Subcutaneous abdominal adipose tissue (tissue), 5 donors: ENCODE results near the gene EVA1C.
"Not testable (repeated sequence)": the region's sequence is repeated elsewhere in the genome, so short reads cannot be mapped to it uniquely, and the experiment has no call there.

Source experiments
- H3K27ac ChIP-seq: one replicate; pipeline ENCODE4 v1.7.0; 2013; ENCODE audit warnings: low read depth, mild to moderate bottlenecking, inconsistent platforms, low read length, moderate library complexity
- H3K27me3 ChIP-seq, 5 donors: one replicate each; pipeline ENCODE4 v1.7.0; 2013; ENCODE audit warnings: low read length in 5 of 5, inconsistent platforms in 1 of 5; ENCODE audit not compliant: control insufficient read depth in 5 of 5, insufficient read depth in 4 of 5
- H3K36me3 ChIP-seq, 5 donors: one replicate each; pipeline ENCODE4 v1.7.0; 2013; ENCODE audit warnings: low read length in 5 of 5; ENCODE audit not compliant: control insufficient read depth in 5 of 5, insufficient read depth in 5 of 5
- H3K4me1 ChIP-seq, 5 donors: one replicate each; pipeline ENCODE4 v1.7.0; 2013; ENCODE audit warnings: low read length in 5 of 5, mild to moderate bottlenecking in 3 of 5, moderate library complexity in 1 of 5; ENCODE audit not compliant: control insufficient read depth in 5 of 5, insufficient read depth in 5 of 5
- H3K4me3 ChIP-seq, 5 donors: one replicate each; pipeline ENCODE4 v1.7.0; 2013; ENCODE audit warnings: low read length in 5 of 5, low read depth in 1 of 5
- H3K9ac ChIP-seq, 5 donors: one replicate each; pipeline ENCODE4 v1.7.0; 2013; ENCODE audit warnings: low read length in 5 of 5, mild to moderate bottlenecking in 4 of 5, moderate library complexity in 3 of 5
- H3K9me3 ChIP-seq, 5 donors: one replicate each; pipeline ENCODE4 v1.7.0; 2013; ENCODE audit warnings: low read length in 5 of 5; ENCODE audit not compliant: control insufficient read depth in 5 of 5
- donor health status: healthy.
- donor health status: healthy.
- donor health status: healthy.
- donor health status: healthy.
- donor health status: healthy.

Gene EVA1C

DNA sequence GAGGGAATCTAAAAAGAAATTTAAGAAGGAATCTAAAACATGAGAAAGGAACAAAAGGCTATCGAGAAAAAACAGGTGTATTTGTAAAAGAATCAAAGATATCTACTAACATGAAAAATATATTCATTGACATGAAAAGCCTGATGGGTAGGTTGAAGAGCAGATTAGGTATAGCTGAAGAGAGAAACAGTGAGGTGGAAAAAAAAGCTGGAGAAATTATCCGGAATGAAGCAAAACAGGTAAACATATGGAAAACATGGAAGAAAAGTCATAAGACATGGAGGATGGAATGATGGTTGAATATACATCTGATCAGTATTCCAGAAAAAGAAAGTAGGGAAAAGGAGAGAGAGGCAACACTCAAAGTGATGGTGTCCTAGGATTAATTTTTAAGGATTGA lies 9.6 kb downstream of the EVA1C start:
- Histone ChIP-seq H3K27ac (no peak overlapping the region), H3K4me3 (no peak overlapping the region), H3K4me1 (peaks cover 0 to 3% (median 0%) of the 10 kb centered on the region in 5 donors), H3K27me3 (no peaks in the 10 kb centered on the region), H3K9me3 (no peaks in the 10 kb centered on the region), H3K9ac (no peak overlapping the region), H3K36me3 (peaks cover 0 to 3% (median 0%) of the 10 kb centered on the region in 5 donors)

GRCh38 chr21:32423320-32424190 lies 11.0 kb downstream of the EVA1C start:
- no peak overlapping the region for H3K4me3 ChIP-seq
- H3K27me3 ChIP-seq, result no peaks in the 10 kb centered on the region
- H3K9me3 ChIP-seq, result no peaks in the 10 kb centered on the region
- no peak overlapping the region for H3K27ac ChIP-seq
- H3K36me3 ChIP-seq, result no peaks in the 10 kb centered on the region
- H3K9ac ChIP-seq, result no peak overlapping the region
- H3K4me1 ChIP-seq, result peaks cover 0 to 3% (median 0%) of the 10 kb centered on the region in 5 donors

DNA sequence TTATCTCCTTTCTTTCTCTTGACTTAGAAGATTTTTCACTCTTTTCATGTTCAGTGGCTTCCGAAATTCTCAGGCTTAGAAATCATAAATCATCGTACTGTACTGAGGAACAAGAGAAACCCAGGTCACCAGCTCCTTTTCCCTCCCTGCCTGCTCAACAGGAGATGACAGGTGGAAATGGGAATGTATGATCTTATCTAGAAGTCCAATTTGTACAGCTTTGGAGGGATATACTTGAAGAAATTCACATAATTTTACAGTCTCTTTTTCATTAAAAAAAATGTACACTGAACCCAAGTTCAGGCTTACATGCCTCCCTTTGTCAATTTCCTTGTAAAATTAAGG lies 11.7 kb downstream of the EVA1C start:
- Histone ChIP-seq H3K4me1 (peaks cover 0 to 3% (median 0%) of the 10 kb centered on the region in 5 donors), H3K27me3 (no peaks in the 10 kb centered on the region), H3K4me3 (no peak overlapping the region), H3K27ac (no peak overlapping the region), H3K9ac (no peak overlapping the region), H3K36me3 (no peaks in the 10 kb centered on the region), H3K9me3 (no peaks in the 10 kb centered on the region)

DNA sequence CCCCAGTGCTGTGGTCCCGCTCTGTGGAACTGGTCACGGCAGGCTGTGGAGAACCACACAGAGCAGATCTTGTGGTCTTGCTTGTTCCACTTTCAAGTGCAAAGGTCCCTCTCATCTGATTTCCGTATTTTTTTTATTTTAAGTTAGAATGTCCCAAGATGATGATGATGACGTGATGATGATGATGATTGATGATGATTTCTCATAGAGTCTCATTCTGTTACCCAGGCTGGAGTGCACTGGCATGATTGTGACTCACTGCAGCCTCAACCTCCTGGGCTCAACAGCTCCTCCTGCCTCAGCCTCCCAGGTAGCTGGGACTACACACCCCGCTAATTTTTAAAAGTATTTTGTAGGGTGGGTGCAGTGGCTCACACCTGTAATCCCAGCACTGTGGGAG lies 12.2 kb downstream of the EVA1C start:
- Histone ChIP-seq H3K4me1 (peaks cover 0 to 3% (median 0%) of the 10 kb centered on the region in 5 donors), H3K27me3 (no peaks in the 10 kb centered on the region), H3K27ac (no peak overlapping the region), H3K4me3 (no peak overlapping the region), H3K9ac (no peak overlapping the region), H3K36me3 (no peaks in the 10 kb centered on the region), H3K9me3 (no peaks in the 10 kb centered on the region)

DNA sequence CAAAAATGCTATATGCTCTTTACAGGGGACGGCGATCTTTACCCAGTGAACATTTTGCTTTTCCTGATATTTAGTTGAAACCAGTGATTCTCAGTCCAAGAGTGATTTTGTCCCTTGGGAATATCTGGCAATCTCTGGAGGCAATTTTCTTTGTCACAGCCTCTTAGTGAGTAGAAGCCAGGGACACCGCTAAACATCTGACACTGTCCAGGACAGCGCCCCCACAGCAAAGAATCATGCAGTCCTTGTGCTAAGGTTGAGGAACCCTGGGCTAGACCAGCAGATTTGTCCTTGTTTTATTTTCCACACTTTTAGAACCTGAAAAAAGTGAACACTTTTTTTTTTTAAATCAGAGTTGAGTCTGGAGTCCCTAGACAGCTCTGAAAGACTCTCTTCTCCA lies 13.1 kb downstream of the EVA1C start:
- H3K9ac ChIP-seq, result no peak overlapping the region
- H3K27me3 ChIP-seq, result no peaks in the 10 kb centered on the region
- H3K36me3 ChIP-seq, result no peaks in the 10 kb centered on the region
- H3K4me3 ChIP-seq, result no peak overlapping the region
- no peaks in the 10 kb centered on the region for H3K9me3 ChIP-seq
- H3K4me1 ChIP-seq, result peaks cover 0 to 3% (median 0%) of the 10 kb centered on the region in 5 donors
- no peak overlapping the region for H3K27ac ChIP-seq

DNA sequence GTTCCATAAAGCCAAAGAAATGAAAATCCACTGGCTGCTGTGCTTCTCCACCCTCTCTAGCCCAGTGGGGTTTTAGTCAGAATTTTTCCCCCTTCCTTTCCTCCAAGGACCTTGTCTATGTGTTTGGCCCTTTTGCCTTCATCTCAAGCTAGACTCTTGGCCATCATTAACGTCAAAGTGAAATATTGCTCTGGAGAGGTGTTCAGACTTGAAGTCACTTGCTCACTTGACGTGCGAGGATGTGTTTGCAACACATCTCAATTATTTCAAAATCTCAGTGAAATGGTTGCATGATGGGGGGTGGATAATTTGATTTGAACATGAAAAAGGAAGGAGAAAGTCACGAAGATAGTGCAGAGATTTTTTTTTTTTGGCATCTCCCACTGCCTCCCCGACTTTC lies 13.6 kb downstream of the EVA1C start:
- Histone ChIP-seq H3K36me3 (no peaks in the 10 kb centered on the region), H3K4me3 (no peak overlapping the region), H3K27me3 (no peaks in the 10 kb centered on the region), H3K4me1 (peaks cover 0 to 3% (median 0%) of the 10 kb centered on the region in 5 donors), H3K27ac (no peak overlapping the region), H3K9ac (no peak overlapping the region), H3K9me3 (no peaks in the 10 kb centered on the region)

GRCh38 chr21:32426592-32427051 lies 14.1 kb downstream of the EVA1C start:
- Histone ChIP-seq H3K9me3 (no peaks in the 10 kb centered on the region), H3K27me3 (no peaks in the 10 kb centered on the region), H3K4me3 (no peak overlapping the region), H3K9ac (no peak overlapping the region), H3K4me1 (peaks cover 0 to 3% (median 0%) of the 10 kb centered on the region in 5 donors), H3K36me3 (no peaks in the 10 kb centered on the region), H3K27ac (no peak overlapping the region)

DNA sequence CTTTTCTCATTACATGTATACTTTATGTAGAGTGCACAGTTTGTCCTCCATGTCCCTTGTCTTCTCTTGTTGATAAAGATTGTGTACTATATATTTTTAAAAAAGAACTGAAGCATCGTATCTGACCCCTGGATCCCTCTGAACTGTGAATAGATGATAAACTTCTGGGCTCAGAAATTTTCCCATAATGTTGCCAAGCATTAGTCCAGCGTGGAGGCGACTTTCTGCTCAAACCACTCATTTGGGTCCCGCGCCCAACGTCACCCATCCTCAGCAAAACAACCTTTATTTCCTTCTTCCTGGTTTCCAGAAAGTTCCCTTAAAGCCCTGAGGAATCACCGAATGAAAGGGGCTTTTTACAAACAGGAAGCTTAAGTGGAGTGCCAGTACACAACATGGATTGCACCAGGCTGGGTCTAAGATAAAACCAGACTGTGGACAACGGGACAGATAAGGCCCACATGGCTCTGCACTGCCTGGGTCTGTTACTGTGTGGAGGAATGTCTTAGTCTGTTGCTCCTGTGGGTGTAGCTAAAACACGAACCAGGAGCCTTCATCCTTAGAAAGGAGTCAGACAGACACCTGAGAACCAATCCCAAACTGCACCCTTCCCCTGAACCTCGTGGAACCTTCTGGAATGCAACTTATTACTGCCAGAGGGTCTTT lies 15.6 kb downstream of the EVA1C start:
- H3K4me1 ChIP-seq, result peaks cover 0 to 3% (median 0%) of the 10 kb centered on the region in 5 donors
- no peaks in the 10 kb centered on the region for H3K9me3 ChIP-seq
- H3K27me3 ChIP-seq, result no peaks in the 10 kb centered on the region
- no peak overlapping the region for H3K4me3 ChIP-seq
- no peak overlapping the region for H3K9ac ChIP-seq
- no peaks in the 10 kb centered on the region for H3K36me3 ChIP-seq
- H3K27ac ChIP-seq, result no peak overlapping the region

- not testable (repeated sequence) for H3K36me3 ChIP-seq, H3K27ac ChIP-seq, H3K9me3 ChIP-seq, H3K9ac ChIP-seq, H3K4me3 ChIP-seq, H3K27me3 ChIP-seq
- peaks cover 0 to 12% (median 0%) of the 10 kb centered on the region in 5 donors for H3K4me1 ChIP-seq
These were observed 20.6 kb downstream of the EVA1C start for GRCh38 chr21:32432982-32433660.

- H3K4me1 ChIP-seq, result peaks cover 0 to 14% (median 0%) of the 10 kb centered on the region in 5 donors
- no peaks in the 10 kb centered on the region for H3K36me3 ChIP-seq
- H3K9me3 ChIP-seq, result no peaks in the 10 kb centered on the region
- H3K27ac ChIP-seq, result no peak overlapping the region
- H3K27me3 ChIP-seq, result no peaks in the 10 kb centered on the region
- H3K4me3 ChIP-seq, result no peak overlapping the region
- no peak overlapping the region for H3K9ac ChIP-seq
These were observed 25.2 kb downstream of the EVA1C start for GRCh38 chr21:32437729-32438128.
